ENCODE data around the gene CYP2W1.
"Not testable (repeated sequence)": the region's sequence is repeated elsewhere in the genome, so short reads cannot be mapped to it uniquely, and the experiment has no call there.

The CYP2W1 gene

GRCh38 chr7:951881-952547 is 31.0 kb upstream of the CYP2W1 start:
- in situ Hi-C loops (cut with MboI; ENCODE audit: low sequenced_read_pairs), result no loop called here

- in situ Hi-C loops (cut with MboI; ENCODE audit: low sequenced_read_pairs), result no loop called here
Measured at GRCh38 chr7:952548-953441, 30.2 kb upstream of the CYP2W1 start.

GRCh38 chr7:953547-954327 is 29.2 kb upstream of the CYP2W1 start:
- in situ Hi-C loops (cut with MboI; ENCODE audit: low sequenced_read_pairs), result no loop called here

- in situ Hi-C loops (cut with MboI; ENCODE audit: low sequenced_read_pairs), result no loop called here
Measured at GRCh38 chr7:954330-955238, 28.4 kb upstream of the CYP2W1 start, which contains the start of gene ADAP1. Gene ADAP1, minus strand, starts transcription at chr7:954680. Its CDS starts 203 bp downstream, at chr7:954477.

- in situ Hi-C loops (cut with MboI; ENCODE audit: low sequenced_read_pairs), result no loop called here
Measured at GRCh38 chr7:956031-956430, 26.9 kb upstream of the CYP2W1 start.

- in situ Hi-C loops (cut with MboI; ENCODE audit: low sequenced_read_pairs), result no loop called here
Measured at GRCh38 chr7:957418-958220, 25.4 kb upstream of the CYP2W1 start.

GRCh38 chr7:958221-959200 is 24.5 kb upstream of the CYP2W1 start:
- in situ Hi-C loops (cut with MboI; ENCODE audit: low sequenced_read_pairs), result no loop called here

GRCh38 chr7:959271-959670 is 23.7 kb upstream of the CYP2W1 start:
- in situ Hi-C loops (cut with MboI; ENCODE audit: low sequenced_read_pairs), result no loop called here

GRCh38 chr7:959740-960139 is 23.2 kb upstream of the CYP2W1 start:
- in situ Hi-C loops (cut with MboI; ENCODE audit: low sequenced_read_pairs), result not testable (repeated sequence)

- in situ Hi-C loops (cut with MboI; ENCODE audit: low sequenced_read_pairs), result no loop called here
Measured at GRCh38 chr7:960269-960871, 22.6 kb upstream of the CYP2W1 start.

GRCh38 chr7:960972-961371 is 22.0 kb upstream of the CYP2W1 start:
- in situ Hi-C loops (cut with MboI; ENCODE audit: low sequenced_read_pairs), result not testable (repeated sequence)

GRCh38 chr7:961546-962400 is 21.2 kb upstream of the CYP2W1 start:
- in situ Hi-C loops (cut with MboI; ENCODE audit: low sequenced_read_pairs), result no loop called here

GRCh38 chr7:962401-963081 is 20.4 kb upstream of the CYP2W1 start:
- in situ Hi-C loops (cut with MboI; ENCODE audit: low sequenced_read_pairs), result no loop called here

GRCh38 chr7:963236-964078 is 19.5 kb upstream of the CYP2W1 start:
- in situ Hi-C loops (cut with MboI; ENCODE audit: low sequenced_read_pairs), result no loop called here

GRCh38 chr7:964401-965231 is 18.4 kb upstream of the CYP2W1 start:
- in situ Hi-C loops (cut with MboI; ENCODE audit: low sequenced_read_pairs), result no loop called here

All from hTERT RPE-1 (cell line).